IMR-90 (cell line): Measurements from ENCODE around the gene IRAK1. TPM values are rescaled to one million over a fixed set of nuclear protein-coding genes. Genes with fewer than 3 reads are reported as not detected.

Experiments
- ATAC-seq: fragments of 200-7000 bp; cut with Tn5 transposase; 2 replicates; pipeline ENCODE4 v1.9.1; 2020; ENCODE audit warnings: low read depth, mild to moderate bottlenecking, moderate library complexity
- BruUV-seq: library from RNA; stranded (reverse); fragments of 400-500 nt; replicated peaks from 2 replicates; lab custom pipeline; 2021; lab: Mats Ljungman, UMichigan
- CTCF ChIA-PET: fragments of 300-600 bp; formaldehyde crosslinking; extraction: SDS; loops from one replicate; lab custom pipeline; 2021; ENCODE audit warnings: antibody characterized with exemption; lab: Yijun Ruan, JAX
- POLR2A ChIA-PET: fragments of 300-600 bp; sonication (Branson Sonifier 250); formaldehyde crosslinking; loops from one replicate; lab custom pipeline; 2022; ENCODE audit warnings: antibody characterized with exemption; ENCODE audit not compliant: unreplicated experiment; lab: Charles Lee
- DNase-seq: peaks from one replicate; pipeline ENCODE4 v3.0.0; 2013
- H2AFZ ChIP-seq: replicated peaks from 2 replicates; pipeline ENCODE3; 2013; ENCODE audit warnings: low read length, mild to moderate bottlenecking; ENCODE audit not compliant: poor library complexity
- H2AK5ac ChIP-seq: 2 replicates; pipeline ENCODE4 v1.6.1; 2013; ENCODE audit warnings: low read depth, low read length, inconsistent platforms
- H2AK9ac ChIP-seq: replicated peaks from 2 replicates; pipeline ENCODE3; 2013; ENCODE audit warnings: mild to moderate bottlenecking, low read depth, low read length, moderate library complexity; ENCODE audit not compliant: poor library complexity
- H2BK120ac ChIP-seq: 2 replicates; pipeline ENCODE4 v1.6.1; 2013; ENCODE audit warnings: low read depth, low read length, inconsistent platforms
- H2BK15ac ChIP-seq: 3 replicates; pipeline ENCODE4 v1.6.1; 2013; ENCODE audit warnings: low read depth, low read length, inconsistent platforms
- H2BK20ac ChIP-seq: 2 replicates; pipeline ENCODE4 v1.6.1; 2013; ENCODE audit warnings: low read depth, mild to moderate bottlenecking, inconsistent platforms, low read length, moderate library complexity
- H2BK5ac ChIP-seq: 2 replicates; pipeline ENCODE4 v1.6.1; 2013; ENCODE audit warnings: mild to moderate bottlenecking, low read depth, low read length, inconsistent platforms; ENCODE audit not compliant: poor library complexity, severe bottlenecking
- H3K14ac ChIP-seq: replicated peaks from 2 replicates; pipeline ENCODE4 v1.6.1; 2013; ENCODE audit warnings: low read depth, low read length, inconsistent platforms
- H3K18ac ChIP-seq: 2 replicates; pipeline ENCODE4 v1.6.1; 2013; ENCODE audit warnings: low read depth, low read length, control low read depth
- H3K23ac ChIP-seq: 2 replicates; pipeline ENCODE4 v1.6.1; 2013; ENCODE audit warnings: low read depth, low read length, inconsistent platforms
- H3K27ac ChIP-seq: 2 replicates; pipeline ENCODE4 v1.5.1; 2013; ENCODE audit warnings: mild to moderate bottlenecking, control low read depth, low read length; ENCODE audit not compliant: insufficient read depth
- H3K27me3 ChIP-seq: 2 replicates; pipeline ENCODE4 v1.6.1; 2013; ENCODE audit warnings: low read length; ENCODE audit not compliant: control insufficient read depth, insufficient read depth
- H3K36me3 ChIP-seq: 2 replicates; pipeline ENCODE4 v1.6.1; 2013; ENCODE audit warnings: low read length, mixed read lengths; ENCODE audit not compliant: control insufficient read depth, insufficient read depth
- H3K4ac ChIP-seq: 2 replicates; pipeline ENCODE4 v1.6.1; 2013; ENCODE audit warnings: low read depth, low read length, inconsistent platforms
- H3K4me1 ChIP-seq: 2 replicates; pipeline ENCODE4 v1.6.1; 2013; ENCODE audit warnings: low read length, mixed read lengths; ENCODE audit not compliant: control insufficient read depth, insufficient read depth
- H3K4me2 ChIP-seq: 2 replicates; pipeline ENCODE4 v1.6.1; 2013; ENCODE audit warnings: low read depth, mild to moderate bottlenecking, control low read depth, low read length, moderate library complexity
- H3K4me3 ChIP-seq: 2 replicates; pipeline ENCODE4 v1.5.1; 2013; ENCODE audit warnings: low read depth, mild to moderate bottlenecking, control low read depth, low read length, moderate library complexity; ENCODE audit not compliant: insufficient read depth
- H3K56ac ChIP-seq: 2 replicates; pipeline ENCODE4 v1.6.1; 2013; ENCODE audit warnings: low read length, inconsistent platforms; ENCODE audit not compliant: insufficient read depth; ENCODE audit errors: extremely low read depth
- H3K79me1 ChIP-seq, 2 experiments: 2 replicates each; pipeline ENCODE4 v1.6.1; 2013; ENCODE audit warnings: low read length in 2 of 2, inconsistent platforms in 1 of 2, low read depth in 1 of 2
- H3K9ac ChIP-seq: 2 replicates; pipeline ENCODE4 v1.6.1; 2013; ENCODE audit warnings: low read depth, low read length, control low read depth
- H3K9me1 ChIP-seq: 2 replicates; pipeline ENCODE4 v1.6.1; 2013; ENCODE audit warnings: low read length, inconsistent platforms; ENCODE audit not compliant: insufficient read depth
- H3K9me3 ChIP-seq: 2 replicates; pipeline ENCODE4 v1.6.1; 2013; ENCODE audit warnings: low read length; ENCODE audit not compliant: control insufficient read depth, insufficient read depth
- H4K20me1 ChIP-seq: 2 replicates; pipeline ENCODE4 v1.6.1; 2013; ENCODE audit warnings: low read length, inconsistent platforms; ENCODE audit not compliant: insufficient read depth
- H4K5ac ChIP-seq: 2 replicates; pipeline ENCODE4 v1.6.1; 2013; ENCODE audit warnings: mild to moderate bottlenecking, low read depth, low read length, control low read depth
- H4K8ac ChIP-seq, 2 experiments: 2 replicates each; pipeline ENCODE4 v1.6.1; 2013; ENCODE audit warnings: low read depth in 2 of 2, low read length in 2 of 2, control low read depth in 1 of 2, inconsistent platforms in 1 of 2
- H4K91ac ChIP-seq: 2 replicates; pipeline ENCODE4 v1.6.1; 2013; ENCODE audit warnings: low read depth, low read length, inconsistent platforms; ENCODE audit not compliant: insufficient read depth
- RCOR1 ChIP-seq: IDR thresholded peaks from 2 replicates; pipeline ENCODE4 v1.6.1; 2012; ENCODE audit warnings: mild to moderate bottlenecking, low read length, improper control_type of control experiment; ENCODE audit not compliant: insufficient replicate concordance
- USF2 ChIP-seq: fragments of 150-350 bp; IDR thresholded peaks from 2 replicates; pipeline ENCODE4 v1.6.1; 2017; ENCODE audit warnings: mild to moderate bottlenecking, antibody characterized with exemption, low read length, low read depth
- whole genome bisulfite sequencing, 2 experiments: methylation state at CpG; one replicate each; pipeline versions ENCODE4 v1.1.5 to v1.1.7; 2013; ENCODE audit warnings: missing lambda C conversion rate in 2 of 2; ENCODE audit not compliant: insufficient read length in 1 of 2; ENCODE audit errors: extremely low coverage in 2 of 2; 5-methylcytosine and 5-hydroxymethylcytosine counted together
- dilution Hi-C: fragments of 300-500 bp; cut with HindIII; formaldehyde crosslinking; loops from one replicate; pipeline ENCODE4 v1.14.3; 2018; ENCODE audit warnings: low sequenced_read_pairs; ENCODE audit not compliant: unreplicated experiment
- in situ Hi-C: fragments of 300-500 bp; cut with MboI; formaldehyde crosslinking; loops from 3 replicates; pipeline ENCODE4 v1.14.3; 2019; ENCODE audit warnings: low sequenced_read_pairs, inconsistent platforms, mixed read lengths
- intact Hi-C: fragments of 100-400 bp; cut with micrococcal nuclease; formaldehyde crosslinking; loops from 2 replicates; pipeline ENCODE4 v1.10.0; 2022
- polyA plus RNA-seq, 3 experiments: library from polyadenylated mRNA; depleted of rRNA; stranded (reverse); fragments of >200 nt; gene quantifications; 2 replicates each; pipeline ENCODE4 v1.2.3, GENCODE V29; 2012; ENCODE audit warnings: low replicate concordance in 1 of 3
- total RNA-seq: library from RNA; depleted of rRNA; stranded (reverse); fragments of >200 nt; gene quantifications from 2 replicates; pipeline ENCODE4 v1.2.3, GENCODE V29; 2012

The IRAK1 gene
- total and polyA plus RNA-seq, 2 of the 4 experiments (the other 2 are of a cell fraction) = 33.3 to 50.2 TPM

- Histone ChIP-seq H3K56ac (no peak overlapping the region), H3K79me1 (peaks cover 14 to 21% of the 10 kb centered on the region in 2 experiments; a peak in 2 of 4 replicates), H2AK5ac (no peak overlapping the region), H3K4ac (no peak overlapping the region), H3K9me3 (no peaks in the 10 kb centered on the region), H2AK9ac (no peak overlapping the region), H3K23ac (no peak overlapping the region; the same call in 1 of the 2 replicates), H2BK15ac (no peak overlapping the region), H3K4me1 (peaks cover 6% of the 10 kb centered on the region; the same call in 1 of the 2 replicates), H4K8ac (no peak overlapping the region), H2BK120ac (no peak overlapping the region), H3K14ac (no peak overlapping the region), H4K20me1 (peaks cover 10% of the 10 kb centered on the region), H3K18ac (no peak overlapping the region), H3K36me3 (no peaks in the 10 kb centered on the region), H2BK5ac (no peak overlapping the region), H4K5ac (no peak overlapping the region), H3K4me3 (no peak overlapping the region), H3K9me1 (peaks cover 3% of the 10 kb centered on the region; the same call in 1 of the 2 replicates), H4K91ac (no peak overlapping the region), H2BK20ac (no peak overlapping the region), H2AFZ (no peak overlapping the region), H3K4me2 (no peak overlapping the region), H3K27me3 (no peaks in the 10 kb centered on the region), H3K9ac (no peak overlapping the region), H3K27ac (no peak overlapping the region)
- TF ChIP-seq USF2 (no peak), RCOR1 (no peak)
- WGBS, 2 experiments = 80% methylated on average over 1 of the region's 3 CpGs; no CpG with 5 or more reads in 1 of the 2 experiments
- in situ Hi-C loops = no loop called here
- intact Hi-C loops = no loop called here
- dilution Hi-C loops = no loop called here
- DNase-seq (no peak), ATAC-seq (no peak)
- POLR2A ChIA-PET = interaction anchor here (0.5 kb wide), 1 partner anchor 452 kb away, joined by 11 read pairs; no protein-coding TSS in a partner anchor
- no TSS peak for BruUV-seq
- CTCF ChIA-PET = no interaction called here
Measured at GRCh38 chrX:153974726-153975286, 44.9 kb downstream of the IRAK1 start.
